Activated CD4-positive, CD25-positive, alpha-beta regulatory T cell treated with anti-CD3 and anti-CD28 coated beads, Interleukin-2, amount 50 U/mL, for 72 hours (primary cell): ENCODE data around the gene PKP3.
"Not testable (repeated sequence)": the region's sequence is repeated elsewhere in the genome, so short reads cannot be mapped to it uniquely, and the experiment has no call there.

ENCODE experiments used
- DNase-seq: peaks from one replicate; pipeline ENCODE4 v3.0.0; 2021

PKP3 gene

GRCh38 chr11:413120-414081 is 19.4 kb downstream of the PKP3 start:
- no peak for DNase-seq

DNA sequence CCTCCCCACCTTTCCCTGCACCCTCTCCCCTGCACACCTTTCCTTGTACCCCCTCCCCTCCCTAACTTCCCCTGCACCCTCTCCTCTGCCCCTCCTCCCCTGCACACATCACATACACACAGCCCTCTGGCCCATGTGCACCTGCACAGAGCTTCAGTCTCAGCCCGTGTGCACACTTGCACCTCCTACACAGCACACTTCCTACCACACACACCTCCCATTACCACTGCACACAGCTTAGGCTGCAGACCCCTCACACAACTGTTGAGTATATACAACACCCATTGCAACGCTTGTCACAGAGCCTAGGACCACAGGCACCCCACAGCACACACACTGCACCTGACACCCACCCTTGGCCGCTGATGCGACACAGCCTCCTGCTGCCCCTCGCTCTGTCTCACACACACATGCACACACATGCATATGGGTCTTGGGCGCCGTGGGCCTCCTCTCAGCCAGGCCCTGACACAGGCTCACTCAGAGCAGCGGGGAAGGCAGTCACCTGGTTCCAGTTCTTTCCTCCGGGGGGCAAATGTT is 20.4 kb downstream of the PKP3 start:
- DNase-seq = no peak

DNA sequence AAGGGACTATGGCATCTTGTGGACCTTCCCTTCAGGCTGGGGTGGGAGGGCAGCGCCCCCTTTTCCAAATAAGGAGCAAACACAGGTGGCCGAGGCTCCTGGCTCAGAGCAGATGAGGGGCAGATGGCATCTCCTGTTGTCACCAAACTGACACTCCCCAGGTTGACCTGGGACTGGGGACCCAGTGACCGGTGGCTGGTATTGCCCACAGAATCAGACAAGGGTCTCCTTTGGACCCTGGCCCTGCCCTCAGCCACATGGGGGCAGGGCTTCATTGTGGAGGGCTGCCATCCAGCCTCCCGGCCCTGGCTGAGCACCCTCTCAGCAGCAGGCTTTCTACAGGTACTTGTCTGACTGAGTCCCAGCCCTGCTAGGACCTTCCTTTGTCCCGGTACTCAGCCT is 21.6 kb downstream of the PKP3 start:
- peak; percentile 33 for DNase-seq

- peak; percentile 42 for DNase-seq
Observed at GRCh38 chr11:416051-416756, 22.2 kb downstream of the PKP3 start.

DNA sequence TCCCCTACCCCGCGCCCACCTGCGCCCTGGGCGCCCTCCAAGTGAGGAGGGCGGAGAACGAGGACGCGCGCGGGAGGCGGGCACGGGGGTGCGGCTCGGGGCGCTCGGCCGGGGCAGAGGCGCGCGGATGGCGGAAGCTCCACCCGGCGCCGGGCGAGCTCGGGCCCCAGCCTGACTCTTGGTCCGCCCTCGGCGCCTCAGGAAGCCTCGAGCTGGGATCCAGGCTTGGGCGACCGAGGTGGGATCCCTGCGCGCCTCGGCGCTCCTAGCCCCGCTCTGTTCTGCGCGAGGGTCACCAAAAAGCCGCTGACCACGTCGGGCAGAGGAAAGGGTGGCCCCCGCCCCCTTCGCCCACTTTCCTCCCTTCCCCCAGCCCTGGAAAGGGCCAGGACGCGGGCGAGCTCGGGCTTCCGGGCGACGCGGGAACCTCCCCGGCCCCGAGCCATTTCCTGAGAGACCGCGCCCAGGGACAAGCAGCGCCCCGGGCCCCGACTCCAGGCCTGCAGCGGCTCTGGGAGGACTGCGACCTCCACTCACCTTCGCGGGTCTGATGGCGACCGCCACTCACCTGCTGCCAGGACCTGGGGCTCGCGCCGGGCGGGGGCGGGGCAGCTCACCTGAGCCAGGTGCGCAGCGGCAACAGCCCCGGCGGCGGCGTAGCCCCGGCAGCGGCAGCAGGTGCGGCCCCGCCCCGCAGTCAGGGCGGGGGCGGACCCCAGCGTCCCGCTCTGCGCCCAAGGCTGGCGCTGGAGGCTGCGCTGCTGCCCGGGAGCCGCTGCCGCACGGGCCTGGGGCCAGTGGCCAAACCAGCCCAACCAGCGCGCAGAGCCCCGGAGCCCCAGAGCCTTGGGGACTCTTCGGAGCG is 23.0 kb downstream of the PKP3 start:
- DNase-seq = peak; percentile 59

- no peak for DNase-seq
Observed at GRCh38 chr11:417652-418342, 23.8 kb downstream of the PKP3 start.

- DNase-seq = no peak
Observed at GRCh38 chr11:418343-419247, 24.6 kb downstream of the PKP3 start.

DNA sequence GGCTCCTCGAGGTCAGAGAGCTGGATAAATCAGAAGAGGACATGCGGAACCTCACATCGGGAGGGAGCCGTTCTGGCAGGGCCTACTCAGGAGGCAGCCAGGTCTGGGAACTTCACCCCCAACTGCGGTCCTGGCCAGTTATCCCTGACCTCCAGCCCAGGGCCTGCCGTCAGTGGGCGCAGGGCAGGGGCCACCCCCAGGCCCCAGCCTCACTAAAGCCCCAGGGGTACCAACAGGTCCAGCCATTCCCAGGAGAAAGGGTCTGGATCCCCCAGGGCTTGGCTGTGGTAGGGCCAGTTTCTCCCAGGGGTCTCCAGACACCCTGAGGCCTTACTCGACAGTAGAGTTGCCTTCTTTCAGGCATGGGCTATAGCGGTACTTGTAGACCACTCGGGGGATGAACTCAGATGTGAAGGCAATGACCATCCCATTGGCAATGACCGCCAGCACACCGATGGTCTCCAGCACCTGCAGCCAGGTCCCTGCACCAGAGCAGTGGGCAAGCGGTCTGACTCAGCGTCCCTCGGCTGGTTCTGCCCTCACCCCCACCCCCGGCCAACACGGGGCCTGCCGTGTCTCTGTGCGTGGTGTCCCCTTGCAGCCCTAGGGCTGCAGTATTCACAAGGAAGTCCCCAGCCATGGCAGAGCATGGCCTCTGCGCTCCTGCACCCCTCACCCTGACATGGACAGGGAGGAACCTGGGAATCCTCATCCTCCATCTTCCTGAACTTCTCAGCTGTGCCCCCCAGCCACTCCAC is 25.4 kb downstream of the PKP3 start:
- no peak for DNase-seq

GRCh38 chr11:420054-420910 is 26.3 kb downstream of the PKP3 start:
- DNase-seq = peak; percentile 28

DNA sequence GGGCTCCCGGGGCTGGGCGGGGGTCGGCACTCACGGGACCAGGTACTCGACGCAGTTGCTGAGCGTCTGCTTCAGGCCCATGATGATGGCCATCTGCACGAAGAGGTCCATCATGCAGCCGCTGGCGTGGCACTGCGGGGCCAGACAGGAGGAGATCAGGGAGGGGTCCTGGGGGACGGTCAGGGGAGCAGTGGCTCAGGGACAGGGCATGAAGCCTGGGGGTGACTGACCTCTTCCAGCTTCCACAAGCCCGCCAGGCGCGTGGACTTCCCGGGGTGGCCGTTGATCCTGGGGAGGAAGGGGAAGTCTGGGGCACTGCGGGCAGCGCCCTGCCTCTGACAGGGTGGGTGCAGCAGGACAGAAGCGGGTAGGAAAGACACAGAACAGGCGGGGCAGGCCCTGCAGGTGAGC is 26.9 kb downstream of the PKP3 start:
- no peak for DNase-seq

GRCh38 chr11:422249-422656 is 28.2 kb downstream of the PKP3 start:
- DNase-seq = no peak

GRCh38 chr11:424232-424631 is 30.2 kb downstream of the PKP3 start:
- no peak for DNase-seq

GRCh38 chr11:424766-425165 is 30.8 kb downstream of the PKP3 start:
- DNase-seq = not testable (repeated sequence)

DNA sequence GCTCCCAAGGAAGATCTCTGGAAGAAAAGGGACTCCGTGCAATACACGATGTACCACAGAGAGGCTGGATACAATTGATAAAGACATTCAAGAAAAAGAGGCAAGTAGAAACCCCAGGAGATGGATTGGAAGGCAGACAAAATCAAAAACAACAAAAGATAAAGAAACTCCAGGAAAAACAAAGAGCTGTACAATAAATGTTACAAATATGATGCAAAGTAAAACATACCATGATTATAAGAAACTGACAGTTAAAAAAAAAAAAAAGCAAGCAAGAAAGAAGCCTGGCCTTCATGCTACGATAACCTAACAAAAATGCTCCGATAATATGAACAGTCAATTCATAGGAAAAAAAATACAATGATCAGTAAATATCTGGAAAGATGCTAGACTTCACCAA is 31.3 kb downstream of the PKP3 start:
- DNase-seq = no peak

GRCh38 chr11:426851-427250 is 32.8 kb downstream of the PKP3 start:
- DNase-seq = no peak

- DNase-seq = peak; percentile 28
Observed at GRCh38 chr11:428295-428694, 34.3 kb downstream of the PKP3 start.

DNA sequence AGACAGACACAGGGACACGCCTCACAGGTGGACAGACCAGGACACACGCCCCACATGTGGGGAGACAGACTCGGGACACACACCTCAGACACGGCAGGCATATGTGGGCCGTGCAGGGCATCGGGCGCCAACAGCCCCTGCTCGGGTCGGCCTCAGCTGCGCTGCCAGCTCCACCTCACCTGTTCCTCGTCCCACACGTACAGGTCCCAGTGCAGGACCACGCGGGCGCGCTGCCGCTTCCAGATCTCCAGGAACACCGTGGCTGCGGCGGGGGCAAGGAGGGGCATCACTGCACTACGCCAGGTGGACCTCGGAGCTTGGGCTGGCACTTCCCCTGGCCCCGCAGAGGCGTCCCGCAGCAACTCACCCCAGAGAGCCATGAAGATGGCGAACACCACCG is 35.4 kb downstream of the PKP3 start:
- DNase-seq = peak; percentile 25

- peak; percentile 25 for DNase-seq
Observed at GRCh38 chr11:429931-430456, 36.0 kb downstream of the PKP3 start.

- no peak for DNase-seq
Observed at GRCh38 chr11:431921-432320, 37.9 kb downstream of the PKP3 start.
